CD4-positive, alpha-beta T cell (primary cell): ENCODE measurements around the gene LPP. TPM values are rescaled to one million over a fixed set of nuclear protein-coding genes. Genes with fewer than 3 reads are reported as not detected.
A peak's percentile ranks its signal among the peaks of the same experiment; 100 is the strongest.

Experiments
- ATAC-seq: fragments of 200-7000 bp; cut with Tn5 transposase; one replicate; pipeline ENCODE4 v1.10.0; 2022; ENCODE audit warnings: mild to moderate bottlenecking; ENCODE audit not compliant: poor library complexity
- CTCF ChIA-PET: fragments of 350-600 bp; sonication (Branson Sonifier 250); formaldehyde crosslinking; loops from one replicate; lab custom pipeline; 2021; ENCODE audit warnings: antibody characterized with exemption, inconsistent platforms; lab: Charles Lee
- POLR2A ChIA-PET: fragments of 350-600 bp; sonication (Branson Sonifier 250); formaldehyde crosslinking; loops from one replicate; lab custom pipeline; 2021; ENCODE audit warnings: antibody characterized with exemption, inconsistent platforms; lab: Charles Lee
- DNase-seq, 14 experiments: peaks; one replicate each; pipeline ENCODE4 v3.0.0-alpha.2; 2013 to 2020; ENCODE audit warnings: mixed read lengths in 2 of 14
- H3K27ac ChIP-seq, 2 donors: one replicate each; pipeline versions ENCODE4 v1.5.1 to v1.7.0; 2013; ENCODE audit warnings: low read length in 2 of 2, low read depth in 1 of 2, mild to moderate bottlenecking in 1 of 2
- H3K27me3 ChIP-seq, 2 experiments: 1 replicate in 1 of 2; 2 replicates in 1 of 2; pipeline versions ENCODE4 v1.6.1 to v1.7.0; 2013; ENCODE audit warnings: low read length in 2 of 2, control low read depth in 1 of 2, mild to moderate bottlenecking in 1 of 2, moderate library complexity in 1 of 2; ENCODE audit not compliant: insufficient read depth in 2 of 2, control insufficient read depth in 1 of 2
- H3K36me3 ChIP-seq: one replicate; pipeline ENCODE4 v1.6.1; 2013; ENCODE audit warnings: low read length, control low read depth; ENCODE audit not compliant: insufficient read depth
- H3K4me1 ChIP-seq: one replicate; pipeline ENCODE4 v1.6.1; 2013; ENCODE audit warnings: low read length, control low read depth; ENCODE audit not compliant: insufficient read depth
- H3K4me3 ChIP-seq: one replicate; pipeline ENCODE4 v1.5.1; 2013; ENCODE audit warnings: mild to moderate bottlenecking, low read length, moderate library complexity
- H3K9me3 ChIP-seq, 2 experiments: 1 replicate in 1 of 2; 2 replicates in 1 of 2; pipeline versions ENCODE4 v1.6.1 to v1.7.0; 2013; ENCODE audit warnings: low read length in 2 of 2, mild to moderate bottlenecking in 2 of 2, control low read depth in 1 of 2, moderate library complexity in 1 of 2; ENCODE audit not compliant: control insufficient read depth in 1 of 2, insufficient read depth in 1 of 2
- H3K27ac Mint-ChIP-seq: one replicate; pipeline ENCODE4 v1.8.0; 2020; ENCODE audit warnings: mixed read lengths
- H3K27me3 Mint-ChIP-seq: one replicate; pipeline ENCODE4 v1.8.0; 2021; ENCODE audit warnings: mixed read lengths
- H3K36me3 Mint-ChIP-seq: one replicate; pipeline ENCODE4 v1.8.0; 2021; ENCODE audit warnings: low read depth, mixed read lengths
- H3K4me1 Mint-ChIP-seq: one replicate; pipeline ENCODE4 v1.8.0; 2021; ENCODE audit warnings: low read depth, mixed read lengths
- H3K4me3 Mint-ChIP-seq: one replicate; pipeline ENCODE4 v1.8.0; 2020; ENCODE audit warnings: mild to moderate bottlenecking, mixed read lengths
- H3K9me3 Mint-ChIP-seq: one replicate; pipeline ENCODE4 v1.8.0; 2020; ENCODE audit warnings: mixed read lengths
- CTCF ChIP-seq: fragments of 200-600 bp; IDR thresholded peaks from one replicate; pipeline ENCODE4 v1.8.0; 2022; ENCODE audit warnings: antibody characterized with exemption, mild to moderate bottlenecking
- intact Hi-C, 2 experiments: fragments of 100-400 bp; cut with DNase I in 1 of 2; cut with micrococcal nuclease in 1 of 2; formaldehyde crosslinking; loops; one replicate each; pipeline versions ENCODE4 v1.15.1 to v1.9.0; 2023 to 2025; cut with DNase I, micrococcal nuclease
- total RNA-seq, 174 experiments: library from RNA in 2 of 174; stranded (reverse) in 2 of 174; gene quantifications; one replicate each; pipeline ENCODE4 v1.2.3 and lab custom pipeline; 2021 to 2026

LPP gene
- total RNA-seq, 2 experiments from 2014 or later = 45.6 to 45.9 TPM

DNA sequence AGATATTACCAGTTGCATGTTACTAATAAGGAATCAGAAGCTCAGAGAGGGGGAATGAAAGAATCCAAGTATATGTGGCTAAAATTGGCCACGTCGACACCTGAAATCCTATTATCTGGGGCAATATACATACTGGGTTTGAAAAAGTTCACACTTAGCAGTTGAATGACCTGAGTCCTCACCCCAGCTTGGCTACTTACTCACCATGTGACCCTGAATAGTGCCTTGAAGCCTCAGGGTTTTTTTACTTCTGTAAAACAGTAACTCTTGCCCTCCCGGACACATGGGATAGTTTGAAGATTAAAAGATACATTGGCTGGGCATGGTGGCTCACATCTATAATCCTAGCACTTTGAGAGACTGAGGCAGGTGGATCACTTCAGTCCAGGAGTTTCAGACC, 675.6 kb downstream of the LPP start:
- Mint-ChIP-seq H3K27ac (no peak overlapping the region), H3K36me3 (no peaks in the 10 kb centered on the region), H3K9me3 (no peaks in the 10 kb centered on the region), H3K4me3 (no peak overlapping the region), H3K4me1 (peaks cover 16% of the 10 kb centered on the region), H3K27me3 (no peaks in the 10 kb centered on the region)
- no peaks in the 10 kb centered on the region for H3K27me3 ChIP-seq
- H3K27ac ChIP-seq = no peak overlapping the region
- ChIA-PET POLR2A (no interaction called here), CTCF (interaction anchor here (1.4 kb wide), 1 partner anchor 8 kb away, joined by 3 read pairs; no protein-coding TSS in a partner anchor)
- no peaks in the 10 kb centered on the region for H3K36me3 ChIP-seq
- DNase-seq (no peak), ATAC-seq (no peak)
- intact Hi-C loops = no loop called here
- TF ChIP-seq CTCF = no peak
- no peaks in the 10 kb centered on the region for H3K9me3 ChIP-seq
- peaks cover 7% of the 10 kb centered on the region for H3K4me1 ChIP-seq
- no peak overlapping the region for H3K4me3 ChIP-seq

DNA sequence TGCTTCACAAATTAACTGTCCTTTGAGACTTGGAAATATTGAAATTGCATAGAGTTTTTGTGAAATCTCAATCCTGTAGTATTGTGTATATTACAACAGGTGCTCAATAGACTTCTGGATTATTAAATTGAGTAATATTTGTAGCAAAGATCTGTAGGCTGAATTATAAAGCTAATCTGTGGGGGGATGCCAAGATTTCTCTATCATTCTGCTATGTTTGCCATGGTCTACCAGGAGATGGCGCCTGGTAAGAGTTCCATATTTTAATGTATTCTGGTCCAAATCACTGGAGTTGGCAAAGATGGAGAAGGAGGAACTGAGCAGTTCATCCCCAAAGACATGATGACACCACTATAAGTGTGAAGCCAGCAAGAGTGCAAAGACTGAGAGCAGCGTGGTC, 676.9 kb downstream of the LPP start:
- Mint-ChIP-seq H3K4me1 (peaks cover 20% of the 10 kb centered on the region), H3K27ac (no peak overlapping the region), H3K4me3 (no peak overlapping the region), H3K9me3 (no peaks in the 10 kb centered on the region), H3K27me3 (no peaks in the 10 kb centered on the region), H3K36me3 (no peaks in the 10 kb centered on the region)
- Histone ChIP-seq H3K4me1 (peaks cover 9% of the 10 kb centered on the region), H3K36me3 (no peaks in the 10 kb centered on the region), H3K27ac (no peak overlapping the region), H3K4me3 (no peak overlapping the region), H3K9me3 (no peaks in the 10 kb centered on the region), H3K27me3 (no peaks in the 10 kb centered on the region)
- intact Hi-C loops = loop anchor here in 1 of 2 experiments (5.0 kb wide), 2 partner anchors 316 to 1089 kb away; no protein-coding TSS in a partner anchor
- ATAC-seq (no peak), DNase-seq (peak in 3 of 14 experiments; percentile 4 to 28 (median 21))
- ChIA-PET POLR2A (no interaction called here), CTCF (no interaction called here)
- TF ChIP-seq CTCF = peak; percentile 22

- Histone ChIP-seq H3K27me3 (no peaks in the 10 kb centered on the region), H3K27ac (no peak overlapping the region), H3K9me3 (no peaks in the 10 kb centered on the region), H3K4me3 (no peak overlapping the region), H3K36me3 (no peaks in the 10 kb centered on the region), H3K4me1 (peaks cover 9% of the 10 kb centered on the region)
- intact Hi-C loops = loop anchor here in 1 of 2 experiments (5.0 kb wide), 2 partner anchors 315 to 1090 kb away; no protein-coding TSS in a partner anchor
- Mint-ChIP-seq H3K27ac (no peak overlapping the region), H3K36me3 (no peaks in the 10 kb centered on the region), H3K9me3 (no peaks in the 10 kb centered on the region), H3K4me1 (peaks cover 20% of the 10 kb centered on the region), H3K4me3 (no peak overlapping the region), H3K27me3 (no peaks in the 10 kb centered on the region)
- POLR2A ChIA-PET = no interaction called here
- CTCF ChIA-PET = no interaction called here
- no peak for ATAC-seq
- TF ChIP-seq CTCF = no peak
- no peak for DNase-seq
These were observed 678.2 kb downstream of the LPP start for GRCh38 chr3:188832146-188832545.
